GM12878 (cell line): ENCODE data around the gene ZSWIM6. TPM values are rescaled to one million over a fixed set of nuclear protein-coding genes. Genes with fewer than 3 reads are reported as not detected.

Experiments
- ATAC-seq: fragments of 200-7000 bp; cut with Tn5 transposase; 3 replicates; pipeline ENCODE4 v1.9.1; 2020; ENCODE audit warnings: mild to moderate bottlenecking, moderate library complexity
- BruUV-seq: library from RNA; stranded (reverse); fragments of 400-500 nt; replicated peaks from 2 replicates; lab custom pipeline; 2021; lab: Mats Ljungman, UMichigan
- CTCF ChIA-PET: fragments of 300-600 bp; sonication (Branson Sonifier 250); formaldehyde crosslinking; extraction: SDS; loops from one replicate; lab custom pipeline; 2021; ENCODE audit warnings: inconsistent platforms; lab: Yijun Ruan, JAX
- POLR2A ChIA-PET: fragments of 350-600 bp; formaldehyde crosslinking; extraction: SDS; loops from one replicate; lab custom pipeline; 2021; ENCODE audit warnings: inconsistent platforms; lab: Charles Lee
- RAD21 ChIA-PET: fragments of 300-600 bp; sonication (Branson Sonifier 250); formaldehyde crosslinking; loops from one replicate; lab custom pipeline; 2023; ENCODE audit warnings: antibody characterized with exemption; ENCODE audit not compliant: unreplicated experiment; lab: Charles Lee
- SMC1A ChIA-PET: fragments of 300-600 bp; sonication (Branson Sonifier 250); formaldehyde crosslinking; loops from one replicate; lab custom pipeline; 2023; ENCODE audit not compliant: unreplicated experiment, uncharacterized antibody; lab: Charles Lee
- DNase-seq: peaks from one replicate; pipeline ENCODE4 v3.0.0-alpha.2; 2011; ENCODE audit warnings: low read depth, low spot score
- FAIRE-seq: peaks from 3 replicates; lab custom pipeline; 2011; peaks lifted over from hg19 to GRCh38; lab: Jason Lieb, UNC
- H2AFZ ChIP-seq: 2 replicates; pipeline ENCODE4 v1.6.0; 2011; ENCODE audit warnings: low read depth, low read length, control low read depth; ENCODE audit not compliant: control insufficient read depth
- H3K27ac ChIP-seq: 2 replicates; pipeline ENCODE4 v1.5.1; 2011; ENCODE audit warnings: control low read depth; ENCODE audit not compliant: control insufficient read depth, insufficient read depth
- H3K27me3 ChIP-seq, 2 experiments: replicated peaks in 1 of 2; 2 replicates each; pipeline versions ENCODE4 v1.6.0 to v1.6.1; 2011; ENCODE audit warnings: low read length in 1 of 2; ENCODE audit not compliant: control insufficient read depth in 2 of 2, insufficient read depth in 2 of 2
- H3K36me3 ChIP-seq, 2 experiments: 2 replicates each; pipeline ENCODE4 v1.5.1; 2011; ENCODE audit warnings: low read length in 1 of 2; ENCODE audit not compliant: control insufficient read depth in 2 of 2, insufficient read depth in 2 of 2
- H3K4me1 ChIP-seq: 2 replicates; pipeline ENCODE4 v1.6.1; 2011; ENCODE audit warnings: mild to moderate bottlenecking, low read length, moderate library complexity, mixed read lengths; ENCODE audit not compliant: control insufficient read depth, insufficient read depth
- H3K4me2 ChIP-seq: 2 replicates; pipeline ENCODE4 v1.6.0; 2011; ENCODE audit warnings: control low read depth; ENCODE audit not compliant: control insufficient read depth, insufficient read depth
- H3K4me3 ChIP-seq: fragments of 200-600 bp; sonication (generic); 2 replicates; pipeline ENCODE4 v1.5.1; 2016
- H3K79me2 ChIP-seq: 2 replicates; pipeline ENCODE4 v1.6.0; 2011; ENCODE audit warnings: low read length; ENCODE audit not compliant: control insufficient read depth, insufficient read depth
- H3K9ac ChIP-seq: 2 replicates; pipeline ENCODE4 v1.8.0; 2011; ENCODE audit warnings: low read length, control low read depth, mixed read lengths; ENCODE audit not compliant: control insufficient read depth, insufficient read depth
- H3K9me3 ChIP-seq: replicated peaks from 3 replicates; pipeline ENCODE4 v1.5.1; 2011; ENCODE audit warnings: mild to moderate bottlenecking, low read length; ENCODE audit not compliant: control insufficient read depth, insufficient read depth
- H4K20me1 ChIP-seq: 2 replicates; pipeline ENCODE4 v1.6.0; 2011; ENCODE audit not compliant: control insufficient read depth, insufficient read depth
- ATF2 ChIP-seq: IDR thresholded peaks from 2 replicates; pipeline ENCODE4 v1.6.1; 2012; ENCODE audit warnings: low read length, inconsistent platforms
- ELK1 ChIP-seq: IDR thresholded peaks from 2 replicates; pipeline ENCODE4 v1.6.1; 2012; ENCODE audit warnings: low read depth, low read length, improper control_type of control experiment
- FOS ChIP-seq: IDR thresholded peaks from 3 replicates; pipeline ENCODE4 v1.6.1; 2011; ENCODE audit warnings: borderline replicate concordance; ENCODE audit not compliant: insufficient read length; ENCODE audit errors: extremely low read depth
- HDGF ChIP-seq: fragments of 450-650 bp; IDR thresholded peaks from 2 replicates; pipeline ENCODE4 v1.6.1; 2016; ENCODE audit warnings: antibody characterized with exemption
- MYB ChIP-seq: fragments of 150-350 bp; IDR thresholded peaks from 2 replicates; pipeline ENCODE4 v1.6.1; 2014; ENCODE audit warnings: mild to moderate bottlenecking, low read depth, low read length, borderline replicate concordance
- NR2C2 ChIP-seq: IDR thresholded peaks from 2 replicates; pipeline ENCODE4 v1.6.1; 2011; ENCODE audit warnings: borderline replicate concordance, low read depth; ENCODE audit not compliant: control insufficient read depth, insufficient read length
- RAD21 ChIP-seq: IDR thresholded peaks from 2 replicates; pipeline ENCODE4 v1.6.1; 2011; ENCODE audit warnings: mild to moderate bottlenecking, low read depth, low read length, moderate library complexity; ENCODE audit not compliant: insufficient read depth
- SUPT20H ChIP-seq: IDR thresholded peaks from 2 replicates; pipeline ENCODE4 v1.6.1; 2011; ENCODE audit warnings: low read depth, mild to moderate bottlenecking, low read length, moderate library complexity, borderline replicate concordance; ENCODE audit not compliant: control insufficient read depth
- TAF1 ChIP-seq: IDR thresholded peaks from 2 replicates; pipeline ENCODE4 v1.6.1; 2011; ENCODE audit warnings: mild to moderate bottlenecking, low read depth, low read length, borderline replicate concordance
- WGBS: methylation state at CpG from one replicate; pipeline ENCODE4 v1.1.6; 2016; ENCODE audit warnings: low lambda C conversion rate; ENCODE audit not compliant: insufficient replicate concordance, insufficient coverage; ENCODE audit errors: missing lambda C conversion rate; 5-methylcytosine and 5-hydroxymethylcytosine counted together
- in situ Hi-C: fragments of 300-500 bp; cut with MboI; formaldehyde crosslinking; loops from 9 replicates; pipeline ENCODE4 v1.14.3; 2018; ENCODE audit warnings: mixed read lengths
- intact Hi-C: fragments of 100-400 bp; cut with micrococcal nuclease; formaldehyde crosslinking; loops from one replicate; pipeline ENCODE4 v1.14.2; 2022; ENCODE audit not compliant: unreplicated experiment
- polyA plus RNA-seq, 11 experiments: library from polyadenylated mRNA; depleted of rRNA in 4 of 11; unstranded in 6 of 11; stranded (reverse) in 5 of 11; fragments of >200 nt; fragmentation: Nextera tagmentation in 4 of 11; fragmentation: Illumina TruSeq in 1 of 11; extraction: Ambion mirVana in 4 of 11; extraction: Trizol in 1 of 11; gene quantifications; 1 replicate in 1 of 11; 2 replicates in 10 of 11; pipeline versions ENCODE4 v1.2.1 to v1.2.3, GENCODE V29; 2011 to 2016; ENCODE audit warnings: inconsistent platforms in 2 of 11, missing spikeins in 2 of 11, low read depth in 1 of 11
- total RNA-seq, 4 experiments: library from RNA; depleted of rRNA in 3 of 4; stranded (reverse); fragments of >200 nt in 3 of 4; fragmentation: Illumina TruSeq in 1 of 4; extraction: Trizol in 1 of 4; gene quantifications; 2 replicates each; pipeline versions ENCODE4 v1.2.1 to v1.2.3, GENCODE V29; 2013 to 2021

Gene ZSWIM6
- total and polyA plus RNA-seq, 10 of the 15 experiments (the other 5 are each of a cell fraction or from before 2014, with no cell fraction given), result 0.53 to 6.2 (median 3.4) TPM

GRCh38 chr5:61416420-61416819 is 84.4 kb downstream of the ZSWIM6 start:
- POLR2A ChIA-PET, result interaction anchor here (0.6 to 1.0 kb wide), 2 partner anchors 13 to 14 kb away, joined by 3 to 4 read pairs; no protein-coding TSS in a partner anchor

More at GRCh38 chr5:61416420-61416819, 84.4 kb downstream of the ZSWIM6 start:
- 100% methylated on average over 1 of the region's 1 CpG for WGBS
- no peaks in the 10 kb centered on the region for H4K20me1 ChIP-seq
- RAD21 ChIA-PET, result interaction anchor here (1.0 to 1.3 kb wide), 2 partner anchors 9 to 86 kb away, joined by 3 read pairs; no protein-coding TSS in a partner anchor
- SMC1A ChIA-PET, result interaction anchor here (0.7 to 1.3 kb wide), 7 partner anchors 12 to 112 kb away, joined by 3 to 5 read pairs (median 3); no protein-coding TSS in a partner anchor
- no peaks in the 10 kb centered on the region for H3K9me3 ChIP-seq
- H3K27me3 ChIP-seq, result no peaks in the 10 kb centered on the region
- no peak overlapping the region for H2AFZ ChIP-seq
- in situ Hi-C loops, result no loop called here
- no peak for FAIRE-seq
- H3K4me2 ChIP-seq, result no peak overlapping the region
- TF ChIP-seq MYB (no peak), ELK1 (no peak), RAD21 (no peak), HDGF (no peak), NR2C2 (no peak), TAF1 (no peak), FOS (no peak), ATF2 (no peak), SUPT20H (no peak)
- TF ChIP-seq, all 136 proteins: peak for 0
- no peak overlapping the region for H3K27ac ChIP-seq
- no peak overlapping the region for H3K4me3 ChIP-seq
- intact Hi-C loops, result no loop called here
- ATAC-seq (peak; percentile 42), DNase-seq (no peak)
- no peaks in the 10 kb centered on the region for H3K4me1 ChIP-seq
- no peak overlapping the region for H3K9ac ChIP-seq
- BruUV-seq, result no TSS peak
- H3K36me3 ChIP-seq, result no peaks in the 10 kb centered on the region
- H3K79me2 ChIP-seq, result no peaks in the 10 kb centered on the region
- CTCF ChIA-PET, result interaction anchor here (1.0 kb wide), 1 partner anchor 13 kb away, joined by 3 read pairs; no protein-coding TSS in a partner anchor
